HL-60 (cell line): ENCODE results near the gene CLSTN3.

Experiments used
- DNase-seq, 2 experiments: peaks; one replicate each; pipeline ENCODE4 v3.0.0-alpha.2; 2010 to 2020; ENCODE audit warnings: low read depth in 1 of 2, low spot score in 1 of 2
- H3K27ac ChIP-seq: fragments of 250-450 bp; sonication (Bioruptor Pico); replicated peaks from 2 replicates; pipeline ENCODE4 v1.5.1; 2020; ENCODE audit warnings: mild to moderate bottlenecking, moderate library complexity
- H3K27me3 ChIP-seq: fragments of 250-450 bp; sonication (Bioruptor Pico); 2 replicates; pipeline ENCODE4 v1.5.1; 2021; ENCODE audit warnings: mild to moderate bottlenecking, moderate library complexity; ENCODE audit not compliant: insufficient read depth, poor library complexity, severe bottlenecking
- H3K4me3 ChIP-seq: replicated peaks from 2 replicates; pipeline ENCODE4 v1.5.1; 2011; ENCODE audit warnings: mild to moderate bottlenecking, control low read depth, low read length; ENCODE audit not compliant: insufficient read depth
- GABPA ChIP-seq: IDR thresholded peaks from 2 replicates; pipeline ENCODE4 v1.6.1; 2012; ENCODE audit warnings: low read depth
- POLR2AphosphoS5 ChIP-seq: IDR thresholded peaks from 2 replicates; pipeline ENCODE4 v1.6.1; 2012; ENCODE audit warnings: low read depth
- SPI1 ChIP-seq: IDR thresholded peaks from 2 replicates; pipeline ENCODE4 v1.6.1; 2012; ENCODE audit warnings: low read depth, mild to moderate bottlenecking, borderline replicate concordance
- TF ChIP-seq, protein P1 (sequence below): IDR thresholded peaks from 2 replicates; pipeline ENCODE4 v1.6.1; 2012; ENCODE audit warnings: low read depth; ENCODE audit not compliant: insufficient replicate concordance
- TF ChIP-seq, protein P2 (sequence below): IDR thresholded peaks from one replicate; pipeline ENCODE4 v1.5.1; 2011; ENCODE audit warnings: low read length, control low read depth, inconsistent platforms; ENCODE audit not compliant: insufficient read depth

The CLSTN3 gene

DNA sequence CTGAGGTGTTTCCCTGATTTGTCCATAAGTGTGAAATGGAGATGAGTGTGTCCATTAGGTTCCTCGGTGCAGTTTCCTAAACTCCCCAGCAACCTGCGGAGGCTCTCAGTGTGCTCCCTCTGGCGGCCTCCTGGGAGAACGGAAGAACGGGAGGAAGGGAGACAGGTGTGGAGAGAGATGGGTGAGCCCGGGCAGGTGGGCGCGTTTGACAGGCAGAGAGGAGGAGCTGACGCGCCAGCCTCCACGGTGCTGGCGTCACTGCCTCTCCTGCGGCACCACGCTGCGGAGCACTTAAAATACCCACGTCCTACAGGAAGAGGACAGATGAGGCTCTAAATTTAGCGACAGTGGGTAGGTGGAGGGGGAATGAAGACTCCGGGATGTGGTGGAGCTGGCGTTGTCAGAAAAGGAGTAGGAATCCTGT is 32.5 kb downstream of the CLSTN3 start:
- Histone ChIP-seq H3K4me3 (no peak overlapping the region), H3K27me3 (no peaks in the 10 kb centered on the region), H3K27ac (no peak overlapping the region)
- no peak for DNase-seq
- TF ChIP-seq, protein P1, sequence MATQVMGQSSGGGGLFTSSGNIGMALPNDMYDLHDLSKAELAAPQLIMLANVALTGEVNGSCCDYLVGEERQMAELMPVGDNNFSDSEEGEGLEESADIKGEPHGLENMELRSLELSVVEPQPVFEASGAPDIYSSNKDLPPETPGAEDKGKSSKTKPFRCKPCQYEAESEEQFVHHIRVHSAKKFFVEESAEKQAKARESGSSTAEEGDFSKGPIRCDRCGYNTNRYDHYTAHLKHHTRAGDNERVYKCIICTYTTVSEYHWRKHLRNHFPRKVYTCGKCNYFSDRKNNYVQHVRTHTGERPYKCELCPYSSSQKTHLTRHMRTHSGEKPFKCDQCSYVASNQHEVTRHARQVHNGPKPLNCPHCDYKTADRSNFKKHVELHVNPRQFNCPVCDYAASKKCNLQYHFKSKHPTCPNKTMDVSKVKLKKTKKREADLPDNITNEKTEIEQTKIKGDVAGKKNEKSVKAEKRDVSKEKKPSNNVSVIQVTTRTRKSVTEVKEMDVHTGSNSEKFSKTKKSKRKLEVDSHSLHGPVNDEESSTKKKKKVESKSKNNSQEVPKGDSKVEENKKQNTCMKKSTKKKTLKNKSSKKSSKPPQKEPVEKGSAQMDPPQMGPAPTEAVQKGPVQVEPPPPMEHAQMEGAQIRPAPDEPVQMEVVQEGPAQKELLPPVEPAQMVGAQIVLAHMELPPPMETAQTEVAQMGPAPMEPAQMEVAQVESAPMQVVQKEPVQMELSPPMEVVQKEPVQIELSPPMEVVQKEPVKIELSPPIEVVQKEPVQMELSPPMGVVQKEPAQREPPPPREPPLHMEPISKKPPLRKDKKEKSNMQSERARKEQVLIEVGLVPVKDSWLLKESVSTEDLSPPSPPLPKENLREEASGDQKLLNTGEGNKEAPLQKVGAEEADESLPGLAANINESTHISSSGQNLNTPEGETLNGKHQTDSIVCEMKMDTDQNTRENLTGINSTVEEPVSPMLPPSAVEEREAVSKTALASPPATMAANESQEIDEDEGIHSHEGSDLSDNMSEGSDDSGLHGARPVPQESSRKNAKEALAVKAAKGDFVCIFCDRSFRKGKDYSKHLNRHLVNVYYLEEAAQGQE = no peak
- TF ChIP-seq SPI1 = no peak
- TF ChIP-seq, protein P2, sequence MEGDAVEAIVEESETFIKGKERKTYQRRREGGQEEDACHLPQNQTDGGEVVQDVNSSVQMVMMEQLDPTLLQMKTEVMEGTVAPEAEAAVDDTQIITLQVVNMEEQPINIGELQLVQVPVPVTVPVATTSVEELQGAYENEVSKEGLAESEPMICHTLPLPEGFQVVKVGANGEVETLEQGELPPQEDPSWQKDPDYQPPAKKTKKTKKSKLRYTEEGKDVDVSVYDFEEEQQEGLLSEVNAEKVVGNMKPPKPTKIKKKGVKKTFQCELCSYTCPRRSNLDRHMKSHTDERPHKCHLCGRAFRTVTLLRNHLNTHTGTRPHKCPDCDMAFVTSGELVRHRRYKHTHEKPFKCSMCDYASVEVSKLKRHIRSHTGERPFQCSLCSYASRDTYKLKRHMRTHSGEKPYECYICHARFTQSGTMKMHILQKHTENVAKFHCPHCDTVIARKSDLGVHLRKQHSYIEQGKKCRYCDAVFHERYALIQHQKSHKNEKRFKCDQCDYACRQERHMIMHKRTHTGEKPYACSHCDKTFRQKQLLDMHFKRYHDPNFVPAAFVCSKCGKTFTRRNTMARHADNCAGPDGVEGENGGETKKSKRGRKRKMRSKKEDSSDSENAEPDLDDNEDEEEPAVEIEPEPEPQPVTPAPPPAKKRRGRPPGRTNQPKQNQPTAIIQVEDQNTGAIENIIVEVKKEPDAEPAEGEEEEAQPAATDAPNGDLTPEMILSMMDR = no peak
- no peak for TF ChIP-seq POLR2AphosphoS5
- no peak for TF ChIP-seq GABPA

DNA sequence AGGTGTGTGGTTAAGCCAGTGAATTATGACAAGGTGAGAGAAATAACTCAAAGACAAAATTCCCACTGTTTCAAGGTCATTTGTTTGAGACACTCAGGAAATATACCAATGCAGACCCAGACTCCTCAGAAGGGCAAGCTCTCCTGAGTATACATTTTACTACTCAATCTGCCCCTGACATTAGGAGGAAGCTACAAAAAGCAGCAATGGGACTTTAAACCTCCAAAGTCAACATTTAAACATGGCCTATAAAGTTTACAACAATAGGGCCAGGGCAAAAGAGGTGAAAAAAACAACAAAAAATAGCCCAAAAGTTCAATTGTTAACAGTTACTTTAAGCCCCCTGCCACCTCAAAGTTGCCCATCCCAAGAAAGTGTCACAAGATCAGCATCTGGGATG is 39.8 kb downstream of the CLSTN3 start:
- Histone ChIP-seq H3K27ac (no peak overlapping the region), H3K4me3 (no peak overlapping the region), H3K27me3 (no peaks in the 10 kb centered on the region)
- no peak for DNase-seq
- TF ChIP-seq SPI1 = no peak
- TF ChIP-seq GABPA = no peak
- TF ChIP-seq, protein P1 = no peak
- TF ChIP-seq, protein P2 = no peak
- no peak for TF ChIP-seq POLR2AphosphoS5

DNA sequence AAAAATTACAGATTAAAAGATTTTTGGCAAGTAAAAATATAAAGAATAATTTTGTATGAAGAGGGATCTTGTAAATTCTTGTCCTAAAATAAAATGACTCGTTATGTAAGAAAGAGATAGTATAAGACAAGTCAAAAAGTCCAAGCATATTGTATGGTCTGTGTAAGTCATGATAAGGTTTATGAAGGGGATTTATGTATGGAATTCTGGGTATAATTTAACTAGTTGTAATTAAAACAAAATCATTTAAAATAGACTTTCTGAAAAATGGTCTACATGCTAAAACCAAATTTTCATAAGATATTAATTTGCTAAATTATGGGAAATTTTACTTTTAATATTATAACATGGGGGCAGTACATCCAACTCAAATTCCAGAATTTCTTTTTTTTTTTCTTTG is 41.7 kb downstream of the CLSTN3 start:
- no peaks in the 10 kb centered on the region for H3K27me3 ChIP-seq
- no peak overlapping the region for H3K27ac ChIP-seq
- TF ChIP-seq, protein P1 = no peak
- TF ChIP-seq, protein P2 = no peak
- TF ChIP-seq SPI1 (no peak), GABPA (no peak), POLR2AphosphoS5 (no peak)
- H3K4me3 ChIP-seq = no peak overlapping the region
- DNase-seq = no peak
